ENCODE data around the gene SIGLEC5.

DNA sequence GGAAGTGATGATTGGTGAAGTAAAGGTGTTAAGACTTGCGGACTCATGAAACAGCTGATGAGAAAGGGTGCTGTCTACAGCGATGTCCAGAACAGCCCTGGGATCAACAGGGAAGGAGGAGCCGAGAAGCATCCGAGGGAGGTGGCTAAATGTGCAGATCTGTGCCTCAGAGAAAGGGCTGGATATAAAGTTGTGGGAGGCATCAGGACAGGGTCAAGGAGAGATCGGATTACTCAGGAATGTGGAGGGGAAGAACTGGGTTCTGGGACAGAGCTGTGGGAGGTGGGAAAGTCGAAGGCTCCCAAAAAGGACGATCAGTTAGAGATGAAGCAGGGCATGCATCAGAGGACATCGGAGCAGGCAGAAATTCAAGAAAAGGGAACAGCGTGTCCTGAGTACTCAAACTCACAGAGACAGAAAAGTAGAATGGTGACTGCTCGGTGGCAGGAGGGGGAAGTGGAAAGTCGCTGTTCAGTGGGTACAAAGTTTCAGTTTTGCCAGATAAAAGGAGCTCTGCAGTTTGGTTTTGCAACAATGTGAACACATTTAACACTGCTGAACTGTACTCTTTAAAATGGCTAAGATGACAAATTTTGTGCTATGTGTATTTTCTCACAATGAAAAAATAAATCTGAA is 14.6 kb upstream of the SIGLEC5 start:
- TF ChIP-seq, protein P1, sequence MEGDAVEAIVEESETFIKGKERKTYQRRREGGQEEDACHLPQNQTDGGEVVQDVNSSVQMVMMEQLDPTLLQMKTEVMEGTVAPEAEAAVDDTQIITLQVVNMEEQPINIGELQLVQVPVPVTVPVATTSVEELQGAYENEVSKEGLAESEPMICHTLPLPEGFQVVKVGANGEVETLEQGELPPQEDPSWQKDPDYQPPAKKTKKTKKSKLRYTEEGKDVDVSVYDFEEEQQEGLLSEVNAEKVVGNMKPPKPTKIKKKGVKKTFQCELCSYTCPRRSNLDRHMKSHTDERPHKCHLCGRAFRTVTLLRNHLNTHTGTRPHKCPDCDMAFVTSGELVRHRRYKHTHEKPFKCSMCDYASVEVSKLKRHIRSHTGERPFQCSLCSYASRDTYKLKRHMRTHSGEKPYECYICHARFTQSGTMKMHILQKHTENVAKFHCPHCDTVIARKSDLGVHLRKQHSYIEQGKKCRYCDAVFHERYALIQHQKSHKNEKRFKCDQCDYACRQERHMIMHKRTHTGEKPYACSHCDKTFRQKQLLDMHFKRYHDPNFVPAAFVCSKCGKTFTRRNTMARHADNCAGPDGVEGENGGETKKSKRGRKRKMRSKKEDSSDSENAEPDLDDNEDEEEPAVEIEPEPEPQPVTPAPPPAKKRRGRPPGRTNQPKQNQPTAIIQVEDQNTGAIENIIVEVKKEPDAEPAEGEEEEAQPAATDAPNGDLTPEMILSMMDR (IDR thresholded peaks at IDR 0.05), result no peak
- no peak for TF ChIP-seq POLR2A (IDR thresholded peaks at IDR 0.05)
- TF ChIP-seq EP300 (IDR thresholded peaks at IDR 0.05), result no peak

All from tibial nerve (tissue), 4 donors.